SW 1271 (cell line): ENCODE results near the gene CCDC116.
"Not testable (repeated sequence)": the region's sequence is repeated elsewhere in the genome, so short reads cannot be mapped to it uniquely, and the experiment has no call there.

Experiments used
- DNase-seq, 2 experiments: peaks; one replicate each; lab custom pipeline; 2025; lab: John Stamatoyannopoulos, UW

Gene CCDC116

DNA sequence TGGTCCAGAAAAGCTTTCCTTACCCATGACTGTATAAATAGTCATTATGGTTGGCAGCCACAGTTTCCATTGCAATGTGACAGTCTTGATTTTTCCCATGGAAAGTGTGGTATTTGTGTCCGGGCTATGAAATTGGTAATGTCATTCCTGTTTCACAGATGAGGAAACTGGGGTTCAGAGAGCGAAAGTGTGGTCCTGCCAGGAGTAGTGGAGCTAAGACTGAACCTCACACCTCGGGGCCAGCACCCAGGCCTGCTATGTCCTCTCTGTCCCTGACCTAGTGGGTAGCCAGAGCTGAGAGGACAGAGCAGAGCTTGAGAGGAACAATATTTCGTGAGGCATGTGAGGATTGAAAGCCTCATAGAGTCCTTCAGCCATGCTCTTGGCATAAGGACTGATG lies 1.5 kb upstream of the CCDC116 start:
- no peak for DNase-seq

DNA sequence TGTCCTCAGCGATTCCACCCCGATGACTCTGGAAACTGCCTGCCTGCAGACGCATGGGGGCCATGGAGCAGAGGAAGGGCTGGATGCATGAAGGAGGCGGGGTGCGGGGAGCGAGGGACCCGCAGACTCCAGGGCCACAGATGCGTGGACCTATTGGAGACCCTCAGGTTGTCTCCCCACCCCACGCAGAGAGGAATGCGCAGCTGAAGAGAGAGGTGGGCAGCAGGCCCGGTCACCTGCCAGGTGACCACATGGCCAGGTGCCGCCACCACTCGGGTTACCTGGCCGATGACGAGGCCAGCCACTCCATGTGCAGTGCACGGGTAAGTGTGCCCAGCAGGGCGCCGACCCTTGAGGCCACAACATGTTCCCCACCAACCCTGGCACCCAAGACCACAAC lies 371 bp downstream of the CCDC116 start:
- DNase-seq, result no peak

DNA sequence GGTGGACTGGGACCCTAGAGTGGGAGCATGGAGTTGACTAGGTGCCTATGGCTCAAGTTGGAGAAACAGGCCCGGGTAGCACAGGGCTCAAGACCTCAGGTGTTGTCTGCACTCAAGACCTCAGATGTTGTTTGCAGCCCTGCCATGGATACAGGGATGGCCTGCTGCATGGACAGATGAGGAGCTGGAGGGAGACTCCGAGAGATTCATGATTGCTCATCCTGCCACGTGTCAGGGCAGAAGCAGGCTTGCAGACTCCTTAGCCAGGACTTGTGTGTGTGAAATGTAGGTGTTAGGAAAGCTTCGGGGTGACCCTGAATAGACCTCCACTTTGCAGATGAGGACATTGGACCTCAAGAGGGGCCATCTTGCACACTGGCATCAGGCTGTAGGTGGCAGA lies 921 bp downstream of the CCDC116 start:
- DNase-seq, result no peak

DNA sequence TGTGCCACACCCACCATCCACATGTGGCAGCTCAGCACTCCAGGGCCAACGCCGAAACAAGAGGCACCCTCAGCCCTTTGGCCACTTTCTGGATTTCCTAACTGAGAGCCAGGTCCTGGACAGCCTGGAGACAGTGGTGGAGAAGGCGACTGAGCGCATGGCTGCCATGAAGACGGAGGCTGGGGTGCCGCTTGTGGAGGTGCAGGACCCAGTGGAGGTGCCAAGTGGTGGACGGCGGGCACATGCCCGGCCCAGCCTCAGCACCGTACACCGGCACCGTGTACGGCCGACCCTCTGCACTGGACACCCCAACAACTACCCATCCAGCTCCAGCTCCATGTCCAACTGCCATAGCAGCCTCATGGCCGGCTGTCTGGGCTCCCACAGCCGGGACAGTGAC lies 1.5 kb downstream of the CCDC116 start:
- no peak for DNase-seq

DNA sequence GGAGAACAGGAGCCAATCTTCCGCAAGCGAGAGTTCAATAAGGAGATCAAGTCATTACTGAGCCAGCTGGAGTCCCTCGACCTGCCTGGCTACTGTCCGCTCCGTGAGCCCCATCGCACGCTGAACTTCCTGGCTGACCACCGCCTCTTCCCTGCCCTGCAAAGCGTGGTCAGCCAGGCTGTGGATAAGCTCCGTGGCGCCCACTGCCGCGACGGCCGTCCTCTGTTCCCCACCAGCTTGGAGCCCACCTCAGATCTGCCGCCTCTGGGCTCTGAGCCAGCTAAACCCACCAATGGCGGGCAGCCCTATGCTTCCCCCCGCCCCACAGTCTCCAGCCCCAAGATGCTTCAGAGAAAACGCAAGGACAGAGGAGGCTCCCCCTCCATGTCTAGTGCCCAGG lies 2.3 kb downstream of the CCDC116 start:
- DNase-seq, result no peak

DNA sequence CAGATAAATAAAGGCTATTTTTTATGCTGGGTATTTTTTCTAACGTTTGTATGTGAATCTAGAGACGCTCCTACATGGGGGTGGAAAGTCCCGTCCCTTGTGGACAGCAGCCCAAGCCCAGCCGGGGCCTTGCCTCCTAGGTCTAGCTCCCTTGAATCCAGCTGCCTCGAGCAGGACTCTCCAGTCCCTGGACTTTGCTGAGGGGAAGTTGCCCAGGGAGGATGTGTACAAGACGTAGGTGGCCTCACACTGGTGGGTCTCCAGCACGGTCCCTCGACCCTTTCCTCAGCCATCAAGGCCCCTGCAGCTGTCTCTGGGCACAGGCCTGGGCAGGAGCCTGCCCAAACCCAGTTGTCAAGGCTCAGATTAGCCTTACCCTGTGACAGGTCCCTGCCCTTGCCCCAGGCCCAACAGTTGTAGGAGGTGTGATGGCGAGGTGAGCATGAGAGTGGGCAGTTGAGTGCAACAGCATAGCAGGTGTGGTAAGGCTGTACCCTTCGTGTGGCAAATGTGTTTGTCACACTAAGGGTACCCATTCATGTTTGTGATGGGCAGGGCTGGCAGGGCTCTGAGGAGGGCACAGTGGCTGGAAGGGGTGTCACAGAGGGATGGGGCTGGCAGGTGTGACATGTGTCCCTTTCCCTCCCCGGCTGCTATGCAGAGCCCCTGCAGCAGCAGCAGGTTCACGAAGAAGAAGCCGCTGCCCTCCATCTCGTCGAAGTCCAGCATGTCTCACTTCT lies 3.4 kb downstream of the CCDC116 start:
- no peak for DNase-seq

DNA sequence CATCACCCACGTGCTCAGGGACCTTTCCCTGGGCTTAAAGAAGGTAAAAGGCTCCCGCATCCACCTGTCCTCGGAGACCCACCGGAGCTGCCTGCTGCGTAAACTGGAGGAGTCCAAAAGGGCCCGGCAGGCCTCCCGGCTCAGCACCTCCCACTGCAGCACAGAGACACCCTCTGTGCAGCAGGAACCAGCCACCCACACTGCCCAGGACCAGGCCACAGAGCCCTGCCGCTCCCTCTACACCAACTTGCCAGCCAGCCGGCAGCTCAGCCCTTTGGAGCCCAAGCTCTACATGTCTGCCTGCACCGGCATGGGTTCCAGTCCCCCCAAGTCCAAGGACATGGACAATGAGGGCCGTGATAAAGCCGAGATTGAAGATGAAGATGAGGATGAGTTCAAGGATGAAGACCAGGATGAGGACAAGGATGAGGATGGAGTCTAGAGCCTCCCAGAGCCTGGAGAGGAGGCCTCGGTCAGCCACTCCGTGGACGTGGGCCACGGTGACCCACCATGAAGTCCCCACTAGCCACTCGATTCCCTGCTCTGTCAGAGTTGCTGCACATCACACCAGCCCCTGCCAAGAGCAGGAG lies 4.2 kb downstream of the CCDC116 start:
- DNase-seq, result no peak

DNA sequence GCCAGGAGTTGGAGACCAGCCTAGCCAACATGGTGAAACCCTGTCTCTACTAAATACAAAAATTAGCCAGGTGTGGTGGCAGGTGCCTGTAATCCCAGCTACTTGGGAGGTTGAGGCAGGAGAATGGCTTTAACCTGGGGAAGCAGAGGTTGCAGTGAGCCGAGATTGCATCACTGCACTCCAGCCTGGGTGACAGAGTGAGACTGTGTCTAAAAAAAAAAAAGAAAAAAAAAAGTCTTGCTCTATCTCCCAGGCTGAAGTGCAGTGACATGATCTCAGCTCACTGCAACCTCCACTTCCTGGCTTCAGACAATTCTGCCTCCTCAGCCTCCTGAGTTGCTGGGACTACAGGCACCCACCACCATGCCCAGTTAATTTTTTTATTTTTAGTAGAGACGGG lies 4.9 kb downstream of the CCDC116 start:
- not testable (repeated sequence) for DNase-seq

DNA sequence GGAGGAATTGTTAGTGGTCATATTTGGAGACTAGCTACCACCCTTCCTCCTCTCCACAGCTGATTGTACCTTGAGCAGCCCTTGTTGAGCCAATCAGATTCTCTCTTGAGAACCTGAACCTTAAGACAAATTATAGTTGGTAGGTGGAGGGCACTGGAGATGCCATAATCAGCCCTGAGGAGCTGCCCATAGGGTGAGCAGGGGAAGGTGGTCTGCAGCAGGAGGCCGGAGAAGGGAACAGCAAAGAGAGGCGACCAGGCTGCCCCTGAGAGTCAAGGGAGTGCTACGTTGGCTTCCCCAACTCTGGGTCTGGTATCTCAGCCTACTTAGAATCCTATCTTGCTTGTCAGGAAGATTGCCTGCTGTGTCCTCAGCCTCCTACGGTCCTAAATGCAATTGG lies 6.8 kb downstream of the CCDC116 start:
- no peak for DNase-seq

DNA sequence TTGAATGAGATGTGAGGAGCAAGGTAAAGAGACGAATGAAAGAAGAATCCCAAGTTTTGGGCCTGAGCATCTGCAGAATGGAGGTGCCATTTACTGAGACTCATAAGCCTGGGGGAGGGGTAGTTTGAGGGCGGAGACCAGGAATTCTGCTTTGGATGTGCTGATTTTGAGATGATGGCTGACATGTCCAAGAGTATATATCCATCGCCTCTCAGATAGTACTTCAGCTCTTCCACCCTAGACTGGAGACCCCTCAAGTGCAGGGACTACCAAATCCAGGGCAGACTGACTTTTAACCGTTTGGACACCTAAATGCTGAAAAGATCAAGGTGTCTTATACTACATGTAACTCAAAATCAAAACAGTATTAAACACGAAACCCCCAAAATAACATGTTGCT lies 8.2 kb downstream of the CCDC116 start:
- DNase-seq, result no peak

DNA sequence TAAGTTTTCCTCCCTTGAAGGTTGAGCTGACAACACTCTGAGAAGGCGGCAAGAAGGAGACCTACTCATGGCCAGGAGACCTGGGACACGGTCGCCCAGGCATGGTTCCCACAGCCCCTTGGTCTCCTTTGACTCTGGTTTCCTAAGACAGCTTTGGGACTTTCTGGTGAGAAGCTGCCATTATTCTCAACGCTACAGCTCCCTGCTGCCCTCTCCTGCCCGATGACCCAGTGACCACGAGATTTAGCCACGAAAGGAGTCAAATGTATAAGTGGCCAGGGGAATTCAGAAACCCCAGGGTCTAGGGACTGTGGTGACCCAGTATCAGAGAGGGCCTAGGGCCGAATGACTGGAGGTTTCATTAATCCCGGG lies 8.8 kb downstream of the CCDC116 start:
- DNase-seq, result peak in 1 of 2 experiments; percentile 60

DNA sequence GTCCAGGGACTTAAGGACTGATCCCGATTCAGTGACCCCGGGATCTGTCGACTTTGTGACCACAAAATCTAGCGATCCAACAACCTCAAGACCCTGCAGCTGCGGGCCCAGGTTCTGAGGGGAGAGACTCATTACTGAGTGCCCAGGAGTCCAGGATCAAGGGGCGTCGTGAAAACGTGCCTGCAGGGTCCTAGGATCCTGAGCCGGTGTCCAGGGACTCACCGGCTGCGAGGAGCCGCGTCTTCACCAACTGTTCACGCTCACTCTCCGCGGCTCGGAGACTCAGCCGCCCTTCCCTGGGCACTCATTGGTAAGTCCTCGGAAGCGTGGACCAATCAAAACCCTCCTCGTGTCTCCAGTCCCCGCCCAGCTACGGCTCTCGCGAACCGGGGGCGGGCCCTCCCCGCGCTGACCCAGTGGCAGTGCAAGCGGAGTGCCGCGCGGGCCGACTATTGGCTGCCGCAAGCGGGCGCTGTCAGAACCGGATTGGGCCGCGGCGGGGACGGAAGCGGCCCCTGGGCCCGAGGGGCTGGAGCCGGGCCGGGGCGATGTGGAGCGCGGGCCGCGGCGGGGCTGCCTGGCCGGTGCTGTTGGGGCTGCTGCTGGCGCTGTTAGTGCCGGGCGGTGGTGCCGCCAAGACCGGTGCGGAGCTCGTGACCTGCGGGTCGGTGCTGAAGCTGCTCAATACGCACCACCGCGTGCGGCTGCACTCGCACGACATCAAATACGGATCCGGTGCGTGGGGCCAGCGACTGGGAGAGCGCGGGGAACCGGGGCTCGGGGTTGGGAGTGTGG lies 9.4 kb downstream of the CCDC116 start, which contains the start of gene SDF2L1:
TSS of gene SDF2L1 (plus strand) at position 514 of the 795 bp plus-strand sequence. CDS start at position 549, 35 bp downstream.
- DNase-seq, result peak; percentile 89 to 92

DNA sequence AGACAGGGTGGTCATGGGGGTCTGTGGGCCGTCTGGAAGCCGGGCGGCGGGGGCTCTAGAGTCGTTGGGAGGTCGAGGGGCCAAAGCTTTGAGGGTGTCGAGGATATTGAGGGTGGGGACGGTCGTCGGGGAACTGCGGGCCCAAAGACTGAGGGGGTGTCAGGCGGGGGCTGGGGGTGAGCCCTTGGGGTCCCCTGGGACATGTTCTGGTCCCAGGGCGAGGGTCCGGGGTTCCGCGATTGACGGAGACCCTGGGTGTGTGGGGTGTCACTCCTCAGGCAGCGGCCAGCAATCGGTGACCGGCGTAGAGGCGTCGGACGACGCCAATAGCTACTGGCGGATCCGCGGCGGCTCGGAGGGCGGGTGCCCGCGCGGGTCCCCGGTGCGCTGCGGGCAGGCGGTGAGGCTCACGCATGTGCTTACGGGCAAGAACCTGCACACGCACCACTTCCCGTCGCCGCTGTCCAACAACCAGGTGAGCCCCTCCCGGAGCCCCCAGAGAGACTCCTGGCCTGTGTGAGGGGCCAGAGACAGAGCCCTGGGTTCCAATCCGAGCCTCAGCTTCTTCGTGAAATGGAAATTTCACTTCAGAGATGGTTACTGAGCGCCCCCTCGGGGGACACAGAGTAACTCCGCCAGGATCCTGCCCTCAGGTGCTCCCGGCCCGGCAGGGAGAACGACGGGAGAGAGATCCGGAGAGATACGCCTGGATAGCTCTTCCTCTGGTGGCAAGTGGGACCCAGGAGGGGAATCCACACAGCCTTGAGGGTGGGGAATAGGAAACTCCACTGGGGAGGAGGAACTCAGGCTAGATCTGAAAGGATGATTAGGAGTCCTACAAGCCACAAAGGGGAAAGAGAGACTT lies 10.3 kb downstream of the CCDC116 start:
- DNase-seq, result peak; percentile 49

DNA sequence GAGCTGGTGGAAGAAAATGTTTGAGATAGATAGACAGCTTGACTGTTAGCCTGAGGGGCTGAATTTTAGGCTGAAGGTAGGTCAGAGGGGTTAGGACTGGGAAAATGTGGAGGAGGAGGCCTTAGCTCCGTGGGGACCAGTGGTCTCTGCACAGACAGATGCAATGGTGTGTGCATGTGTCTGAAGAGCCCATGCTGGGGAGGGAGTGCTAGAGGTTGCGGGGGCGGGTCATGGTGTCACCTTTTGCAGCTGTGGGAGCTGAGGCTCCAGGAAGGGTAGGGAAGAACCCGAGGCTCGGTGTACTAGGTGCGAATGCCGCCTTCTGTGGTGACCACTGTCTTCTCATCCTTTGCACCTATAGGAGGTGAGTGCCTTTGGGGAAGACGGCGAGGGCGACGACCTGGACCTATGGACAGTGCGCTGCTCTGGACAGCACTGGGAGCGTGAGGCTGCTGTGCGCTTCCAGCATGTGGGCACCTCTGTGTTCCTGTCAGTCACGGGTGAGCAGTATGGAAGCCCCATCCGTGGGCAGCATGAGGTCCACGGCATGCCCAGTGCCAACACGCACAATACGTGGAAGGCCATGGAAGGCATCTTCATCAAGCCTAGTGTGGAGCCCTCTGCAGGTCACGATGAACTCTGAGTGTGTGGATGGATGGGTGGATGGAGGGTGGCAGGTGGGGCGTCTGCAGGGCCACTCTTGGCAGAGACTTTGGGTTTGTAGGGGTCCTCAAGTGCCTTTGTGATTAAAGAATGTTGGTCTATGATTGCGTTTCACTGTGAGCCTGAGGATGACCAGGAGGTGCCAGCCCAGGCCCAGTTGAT lies 11.2 kb downstream of the CCDC116 start:
- no peak for DNase-seq

DNA sequence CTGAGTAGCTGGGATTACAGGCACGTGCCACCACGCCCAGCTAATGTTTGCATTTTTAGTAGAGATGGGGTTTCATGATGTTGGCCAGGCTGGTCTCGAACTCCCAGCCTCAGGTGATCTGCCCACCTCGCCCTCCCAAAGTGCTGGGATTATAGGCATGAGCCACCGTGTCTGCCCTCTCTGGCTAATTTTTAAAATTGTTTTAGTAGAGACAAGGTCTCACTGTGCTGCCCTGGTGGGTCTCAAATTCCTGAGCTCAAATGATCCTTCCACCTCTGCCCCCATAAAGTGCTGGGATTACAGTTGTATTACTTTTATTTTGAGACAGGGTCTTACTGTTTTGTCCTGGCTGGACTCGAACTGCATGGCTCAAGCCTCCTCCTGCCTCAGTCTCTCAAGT lies 13.0 kb downstream of the CCDC116 start:
- not testable (repeated sequence) for DNase-seq

DNA sequence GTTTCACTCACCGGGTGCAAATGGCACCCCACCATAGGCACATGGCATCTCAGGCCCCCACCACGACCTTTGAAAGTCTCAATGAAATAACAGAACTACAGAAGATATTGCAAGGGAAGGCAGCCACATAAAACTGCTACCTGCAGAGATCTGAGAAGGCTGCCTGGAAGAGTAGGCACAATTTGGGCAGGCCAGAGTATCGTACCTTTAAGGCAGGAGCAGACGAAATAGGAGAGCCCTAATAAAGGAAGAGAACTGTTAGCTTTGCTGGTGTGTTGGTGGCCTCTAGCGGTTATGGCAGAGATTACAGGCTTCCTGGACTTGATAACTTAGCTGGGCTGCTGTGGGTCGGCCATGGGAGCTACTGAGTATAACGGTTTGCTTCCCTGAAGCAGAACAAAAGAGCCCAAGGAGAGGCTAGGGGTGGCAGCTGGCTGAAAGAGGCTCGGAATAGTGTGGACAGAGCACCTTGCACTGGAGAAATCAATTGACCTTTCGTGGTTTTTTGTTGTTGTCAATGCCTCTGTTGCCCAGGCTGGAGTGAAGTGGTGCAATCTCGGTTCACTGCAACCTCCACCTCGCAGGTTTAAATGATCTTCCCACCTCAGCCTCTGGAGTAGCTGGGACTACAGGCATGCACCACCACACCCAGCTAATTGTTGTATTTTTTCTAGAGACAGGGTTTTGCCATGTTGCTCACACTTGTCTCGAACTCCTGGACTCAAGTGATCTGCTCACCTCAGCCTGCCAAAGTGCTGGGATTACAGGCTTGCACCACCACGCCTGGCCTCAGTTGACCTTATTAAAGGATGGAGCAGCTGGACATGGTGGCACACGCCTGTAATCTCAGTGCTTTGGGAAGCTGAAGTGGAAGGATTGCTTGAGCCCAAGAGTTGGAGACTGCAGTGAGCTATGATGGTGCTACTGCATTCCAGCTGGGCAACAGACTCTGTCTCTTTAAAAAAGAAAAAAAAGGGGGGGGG lies 14.3 kb downstream of the CCDC116 start:
- peak; percentile 25 to 81 for DNase-seq

DNA sequence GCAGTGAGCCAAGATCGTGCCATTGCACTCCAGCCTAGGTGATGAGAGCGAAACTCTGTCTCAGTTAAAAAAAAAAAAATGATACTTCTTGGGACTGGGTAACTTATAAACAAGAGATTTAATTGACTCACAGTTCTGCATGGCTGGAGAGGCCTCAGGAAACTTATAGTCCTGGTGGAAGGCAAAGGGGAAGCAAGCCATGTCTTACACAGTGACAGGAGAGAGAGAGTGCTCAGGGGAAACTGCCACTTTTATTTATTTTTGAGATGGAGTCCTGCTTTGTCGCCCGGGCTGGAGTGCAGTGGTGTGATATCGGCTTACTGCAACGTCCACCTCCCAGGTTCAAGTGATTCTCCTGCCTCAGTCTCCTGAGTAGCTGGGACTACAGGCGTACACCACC lies 17.7 kb downstream of the CCDC116 start:
- DNase-seq, result no peak

DNA sequence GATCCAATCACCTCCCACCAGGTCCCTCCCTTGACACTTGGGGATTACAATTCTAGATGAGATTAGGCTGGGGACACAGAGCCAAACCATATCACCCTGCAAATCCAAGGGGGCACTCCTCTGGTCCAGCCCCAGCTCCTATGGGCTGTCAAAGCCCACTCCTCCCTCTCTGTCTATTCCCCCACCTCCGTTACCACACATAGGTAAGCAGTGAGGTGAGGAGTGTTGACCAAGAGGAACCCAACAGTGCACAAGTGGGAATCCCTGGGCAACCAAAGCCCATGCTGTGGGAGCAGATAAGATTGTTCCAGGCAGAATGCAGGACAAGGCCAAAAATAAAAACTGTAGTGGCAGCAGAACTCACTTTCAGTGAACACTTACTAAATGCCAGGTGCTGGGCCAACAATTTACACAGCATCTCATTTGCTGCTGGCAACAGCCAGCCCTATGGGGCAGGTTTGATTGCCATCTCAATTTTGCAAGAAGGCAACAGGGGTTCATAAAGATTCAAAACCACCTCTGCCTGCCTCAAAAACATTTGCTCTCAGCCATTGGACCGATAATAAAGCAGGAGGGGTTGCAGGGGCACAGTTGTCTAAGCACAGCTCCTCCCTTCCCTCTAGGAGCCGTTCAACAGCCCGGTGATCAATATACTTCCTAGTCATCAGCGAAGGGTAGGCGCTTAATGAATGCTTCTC lies 18.4 kb downstream of the CCDC116 start:
- DNase-seq, result no peak

DNA sequence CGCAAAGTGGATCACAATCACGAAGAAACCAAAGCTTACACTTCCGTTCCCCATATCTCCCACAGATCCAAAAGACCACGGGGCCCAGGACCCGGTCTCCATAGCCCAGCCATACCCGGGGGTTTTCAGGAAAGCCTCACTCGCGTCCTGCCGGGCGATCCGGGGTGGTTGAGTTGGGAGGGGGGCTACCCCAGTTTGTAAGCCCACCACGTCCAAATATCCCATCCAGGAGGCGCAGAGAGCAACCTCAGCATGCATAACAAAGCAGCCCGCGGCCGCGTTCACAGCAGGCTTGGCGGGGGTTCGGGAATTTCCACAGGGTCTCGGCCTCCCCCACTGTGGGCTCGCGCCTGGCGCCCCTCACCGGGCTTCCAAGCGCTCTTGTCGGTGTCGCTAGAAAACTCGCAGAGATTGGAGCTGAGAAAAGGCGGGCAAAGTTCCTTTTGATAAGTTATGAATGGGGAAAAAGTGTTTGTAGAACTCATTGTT lies 19.0 kb downstream of the CCDC116 start:
- DNase-seq, result no peak
